WERI-Rb-1 (cell line): ENCODE results near the gene MYRF.
A peak's percentile ranks its signal among the peaks of the same experiment; 100 is the strongest.

Experiments
- DNase-seq: peaks from one replicate; pipeline ENCODE4 v3.0.0-alpha.2; 2020
- H3K27ac ChIP-seq: fragments of 250-450 bp; sonication (Bioruptor Pico); 2 replicates; pipeline ENCODE4 v1.5.1; 2020; ENCODE audit warnings: mild to moderate bottlenecking, moderate library complexity
- H3K27me3 ChIP-seq: fragments of 250-450 bp; sonication (Bioruptor Pico); 2 replicates; pipeline ENCODE4 v1.5.1; 2021; ENCODE audit warnings: mild to moderate bottlenecking, low read depth, moderate library complexity; ENCODE audit not compliant: insufficient read depth, severe bottlenecking
- H3K36me3 ChIP-seq: fragments of 250-450 bp; sonication (Bioruptor Pico); 2 replicates; pipeline ENCODE4 v1.5.1; 2020; ENCODE audit warnings: mild to moderate bottlenecking, moderate library complexity
- H3K4me3 ChIP-seq: 2 replicates; pipeline ENCODE4 v1.5.1; 2011; ENCODE audit warnings: low read depth, mild to moderate bottlenecking, control low read depth, low read length
- H3K9me3 ChIP-seq: fragments of 250-450 bp; sonication (Bioruptor Pico); 2 replicates; pipeline ENCODE4 v1.5.1; 2021; ENCODE audit warnings: mild to moderate bottlenecking, moderate library complexity; ENCODE audit not compliant: severe bottlenecking
- TF ChIP-seq, protein P1 (sequence below): IDR thresholded peaks from 2 replicates; pipeline ENCODE4 v1.5.1; 2011; ENCODE audit warnings: low read depth, mild to moderate bottlenecking, control low read depth, inconsistent platforms, low read length

Gene MYRF

GRCh38 chr11:61764606-61765260 lies 12.3 kb downstream of the MYRF start:
- TF ChIP-seq, protein P1, sequence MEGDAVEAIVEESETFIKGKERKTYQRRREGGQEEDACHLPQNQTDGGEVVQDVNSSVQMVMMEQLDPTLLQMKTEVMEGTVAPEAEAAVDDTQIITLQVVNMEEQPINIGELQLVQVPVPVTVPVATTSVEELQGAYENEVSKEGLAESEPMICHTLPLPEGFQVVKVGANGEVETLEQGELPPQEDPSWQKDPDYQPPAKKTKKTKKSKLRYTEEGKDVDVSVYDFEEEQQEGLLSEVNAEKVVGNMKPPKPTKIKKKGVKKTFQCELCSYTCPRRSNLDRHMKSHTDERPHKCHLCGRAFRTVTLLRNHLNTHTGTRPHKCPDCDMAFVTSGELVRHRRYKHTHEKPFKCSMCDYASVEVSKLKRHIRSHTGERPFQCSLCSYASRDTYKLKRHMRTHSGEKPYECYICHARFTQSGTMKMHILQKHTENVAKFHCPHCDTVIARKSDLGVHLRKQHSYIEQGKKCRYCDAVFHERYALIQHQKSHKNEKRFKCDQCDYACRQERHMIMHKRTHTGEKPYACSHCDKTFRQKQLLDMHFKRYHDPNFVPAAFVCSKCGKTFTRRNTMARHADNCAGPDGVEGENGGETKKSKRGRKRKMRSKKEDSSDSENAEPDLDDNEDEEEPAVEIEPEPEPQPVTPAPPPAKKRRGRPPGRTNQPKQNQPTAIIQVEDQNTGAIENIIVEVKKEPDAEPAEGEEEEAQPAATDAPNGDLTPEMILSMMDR = peak; percentile 50
- Histone ChIP-seq H3K4me3 (no peak overlapping the region), H3K27me3 (no peaks in the 10 kb centered on the region), H3K36me3 (no peaks in the 10 kb centered on the region), H3K27ac (peak overlapping the region; percentile 18; the same call in 1 of the 2 replicates), H3K9me3 (no peaks in the 10 kb centered on the region)
- DNase-seq = peak; percentile 39

DNA sequence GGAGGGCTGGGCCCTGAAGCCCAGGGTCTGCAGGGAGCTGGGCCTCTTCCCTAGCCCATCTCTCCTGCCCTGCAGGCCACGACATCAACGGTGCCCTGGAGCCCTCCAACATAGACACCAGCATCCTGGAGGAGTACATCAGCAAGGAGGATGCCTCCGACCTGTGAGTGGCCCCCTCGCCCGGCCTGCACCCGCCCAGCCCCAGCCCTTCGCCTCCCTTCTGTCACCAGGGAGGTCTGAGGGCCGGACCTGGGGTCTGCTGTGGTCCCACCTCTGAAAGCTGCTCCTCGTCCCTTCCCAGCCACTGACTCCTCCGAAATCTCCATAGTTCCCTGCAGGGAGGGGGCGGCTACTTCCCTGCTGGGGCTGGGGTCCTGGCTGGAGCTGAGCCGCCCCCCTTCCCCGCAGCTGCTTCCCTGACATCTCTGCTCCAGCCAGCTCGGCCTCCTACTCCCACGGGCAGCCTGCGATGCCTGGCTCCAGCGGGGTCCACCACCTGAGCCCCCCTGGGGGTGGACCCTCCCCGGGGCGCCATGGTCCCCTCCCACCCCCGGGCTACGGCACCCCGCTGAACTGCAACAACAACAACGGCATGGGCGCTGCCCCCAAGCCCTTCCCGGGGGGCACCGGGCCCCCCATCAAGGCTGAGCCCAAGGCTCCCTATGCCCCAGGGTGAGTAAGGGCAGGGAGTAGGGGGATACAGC lies 13.3 kb downstream of the MYRF start:
- H3K9me3 ChIP-seq = no peaks in the 10 kb centered on the region
- H3K27me3 ChIP-seq = no peaks in the 10 kb centered on the region
- DNase-seq = no peak
- no peak overlapping the region for H3K4me3 ChIP-seq
- H3K27ac ChIP-seq = no peak overlapping the region
- TF ChIP-seq, protein P1 = no peak
- no peaks in the 10 kb centered on the region for H3K36me3 ChIP-seq

DNA sequence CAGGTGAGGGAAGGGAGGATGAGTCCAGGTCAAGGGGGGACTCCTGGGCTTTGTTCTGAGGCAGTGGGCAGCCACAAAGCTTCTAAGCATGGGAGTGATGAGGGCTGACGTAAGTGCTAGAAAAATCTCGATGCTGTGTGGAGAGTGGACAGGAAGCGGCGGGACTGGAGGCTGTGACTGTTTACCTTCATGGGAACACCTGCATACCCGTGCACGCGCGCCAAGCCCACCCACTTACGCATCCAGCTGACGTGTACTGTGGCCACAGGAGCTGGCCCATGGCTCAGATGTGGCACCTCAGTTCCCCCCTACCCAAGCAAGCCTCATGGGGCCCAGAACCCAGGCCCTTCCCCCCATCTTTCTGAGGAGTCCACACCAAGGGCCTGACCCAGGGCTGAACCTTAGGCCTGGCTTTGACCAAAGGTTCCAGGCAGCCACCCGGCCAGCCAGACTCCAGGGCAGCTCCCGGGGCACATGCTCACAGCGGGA lies 14.0 kb downstream of the MYRF start:
- Histone ChIP-seq H3K27ac (no peak overlapping the region), H3K36me3 (no peaks in the 10 kb centered on the region), H3K9me3 (no peaks in the 10 kb centered on the region), H3K27me3 (no peaks in the 10 kb centered on the region), H3K4me3 (no peak overlapping the region)
- TF ChIP-seq, protein P1 = no peak
- DNase-seq = no peak

- Histone ChIP-seq H3K4me3 (no peak overlapping the region), H3K27me3 (no peaks in the 10 kb centered on the region), H3K27ac (no peak overlapping the region), H3K9me3 (no peaks in the 10 kb centered on the region), H3K36me3 (no peaks in the 10 kb centered on the region)
- DNase-seq = no peak
- TF ChIP-seq, protein P1 = no peak
Measured at GRCh38 chr11:61768376-61769076, 16.1 kb downstream of the MYRF start.

DNA sequence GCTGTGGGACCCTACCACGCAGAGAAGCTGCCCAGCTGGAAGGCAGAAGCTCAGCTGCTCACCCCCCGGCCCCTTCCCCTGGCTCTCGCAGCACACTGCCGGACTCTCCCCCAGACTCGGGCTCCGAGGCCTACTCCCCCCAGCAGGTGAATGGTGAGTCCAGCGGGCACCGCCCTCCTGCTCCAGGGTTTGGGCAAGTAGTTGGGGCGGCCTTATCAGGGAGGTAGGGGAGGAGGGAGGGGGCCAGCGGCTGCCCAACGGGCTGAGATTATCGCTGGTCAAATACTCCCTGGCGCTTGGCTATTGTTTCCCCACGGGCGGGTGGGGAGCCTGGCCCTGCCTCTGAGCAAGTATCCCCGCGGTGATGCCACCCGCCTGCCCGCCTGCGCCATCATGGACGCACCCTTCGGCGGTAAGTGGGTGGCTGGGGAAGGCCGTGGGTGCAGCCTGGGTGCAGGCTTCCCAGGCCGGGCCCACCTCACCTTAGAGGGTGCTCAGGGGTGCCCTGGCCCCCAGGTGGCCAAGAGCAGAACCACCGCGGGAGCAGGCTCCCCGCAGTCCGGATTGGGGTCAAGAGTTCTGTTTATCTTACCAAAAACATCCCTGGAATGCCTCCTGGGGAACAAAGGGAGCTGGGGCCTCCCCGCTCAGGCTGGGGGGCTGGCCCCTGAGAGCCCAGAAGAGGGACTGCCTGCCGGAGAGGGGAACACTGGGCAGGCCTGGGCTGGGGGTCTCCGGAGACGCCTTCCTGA lies 16.9 kb downstream of the MYRF start:
- Histone ChIP-seq H3K9me3 (no peaks in the 10 kb centered on the region), H3K36me3 (no peaks in the 10 kb centered on the region), H3K4me3 (no peak overlapping the region), H3K27ac (no peak overlapping the region), H3K27me3 (no peaks in the 10 kb centered on the region)
- no peak for DNase-seq
- TF ChIP-seq, protein P1 = peak; percentile 27; the same call in 1 of the 2 replicates
